ENCODE measurements around the gene TCF12. TPM values are rescaled to one million over a fixed set of nuclear protein-coding genes. Genes with fewer than 3 reads are reported as not detected.

TCF12 gene
- total and polyA plus RNA-seq, 5 donors from 2014 or later: 45.7 to 83.7 (median 68.2) TPM

- H3K27ac ChIP-seq (ENCODE audit: insufficient read depth, low read length, poor library complexity, severe bottlenecking): no peak overlapping the region
- H3K4me1 Mint-ChIP-seq: peaks cover 42 to 76% (median 49%) of the 10 kb centered on the region in 4 donors
- no peaks in the 10 kb centered on the region for H3K36me3 ChIP-seq (ENCODE audit: control insufficient read depth, insufficient read depth, low read length)
- H3K27ac Mint-ChIP-seq: peak overlapping the region in 2 of 3 donors; percentile 21 to 80
- no peaks in the 10 kb centered on the region for H3K9me3 ChIP-seq (ENCODE audit: control insufficient read depth in 2 of 2, low read length in 2 of 2)
- H3K4me3 ChIP-seq (ENCODE audit: low read depth, low read length): no peak overlapping the region
- H3K27me3 Mint-ChIP-seq: no peaks in the 10 kb centered on the region
- no peaks in the 10 kb centered on the region for H3K27me3 ChIP-seq (ENCODE audit: control insufficient read depth, insufficient read depth, low read length)
- H3K4me1 ChIP-seq (ENCODE audit: control insufficient read depth, insufficient read depth, low read length, poor library complexity, severe bottlenecking): peaks cover 10% of the 10 kb centered on the region
- DNase-seq: no peak
- no peaks in the 10 kb centered on the region for H3K9me3 Mint-ChIP-seq
- ATAC-seq (ENCODE audit: low read depth in 2 of 2): no peak
- no peaks in the 10 kb centered on the region for H3K36me3 Mint-ChIP-seq
- no peak overlapping the region for H3K4me3 Mint-ChIP-seq
Observed at GRCh38 chr15:56968256-56968655, 49.8 kb downstream of the TCF12 start.

GRCh38 chr15:56968821-56969220, 50.4 kb downstream of the TCF12 start:
- Mint-ChIP-seq H3K27ac (peak overlapping the region in 1 of 3 donors; percentile 80), H3K27me3 (no peaks in the 10 kb centered on the region), H3K4me1 (peaks cover 42 to 76% (median 48%) of the 10 kb centered on the region in 4 donors), H3K4me3 (no peak overlapping the region), H3K36me3 (no peaks in the 10 kb centered on the region), H3K9me3 (no peaks in the 10 kb centered on the region)
- no peaks in the 10 kb centered on the region for H3K27me3 ChIP-seq (ENCODE audit: control insufficient read depth, insufficient read depth, low read length)
- peaks cover 5% of the 10 kb centered on the region for H3K4me1 ChIP-seq (ENCODE audit: control insufficient read depth, insufficient read depth, low read length, poor library complexity, severe bottlenecking)
- ATAC-seq (ENCODE audit: low read depth in 2 of 2): no peak
- H3K36me3 ChIP-seq (ENCODE audit: control insufficient read depth, insufficient read depth, low read length): no peaks in the 10 kb centered on the region
- H3K4me3 ChIP-seq (ENCODE audit: low read depth, low read length): no peak overlapping the region
- H3K27ac ChIP-seq (ENCODE audit: insufficient read depth, low read length, poor library complexity, severe bottlenecking): no peak overlapping the region
- no peaks in the 10 kb centered on the region for H3K9me3 ChIP-seq (ENCODE audit: control insufficient read depth in 2 of 2, low read length in 2 of 2)
- no peak for DNase-seq

DNA sequence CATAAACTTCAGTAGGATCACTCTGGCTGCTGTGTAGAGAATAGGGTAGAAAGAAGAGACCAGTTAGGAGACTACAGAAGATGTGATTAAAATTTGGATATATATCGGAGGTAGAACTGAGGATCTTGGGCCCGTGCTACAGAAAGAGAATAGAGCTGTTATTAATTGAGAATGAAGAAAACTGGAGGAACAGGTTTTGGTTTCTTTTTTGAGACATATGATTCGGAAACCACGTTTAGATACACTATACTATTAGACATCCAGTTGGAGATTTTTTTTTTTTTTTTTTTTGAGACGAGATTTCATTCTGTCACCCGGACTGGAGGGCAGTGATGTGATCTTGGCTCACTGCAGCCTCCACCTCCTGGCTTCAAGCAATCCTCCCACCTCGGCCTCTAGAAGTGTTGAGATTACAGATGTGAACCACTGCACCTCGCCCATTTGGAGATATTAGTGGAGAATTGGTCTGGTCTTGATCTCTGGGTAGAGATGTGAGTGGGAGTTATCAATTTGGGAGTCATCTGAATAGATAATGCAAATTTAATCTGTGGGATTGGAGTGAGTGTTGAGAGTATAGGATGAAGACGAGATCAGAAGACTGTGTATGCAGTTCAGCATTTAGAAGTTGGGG, 50.9 kb downstream of the TCF12 start:
- DNase-seq: no peak
- H3K36me3 Mint-ChIP-seq: no peaks in the 10 kb centered on the region
- no peaks in the 10 kb centered on the region for H3K27me3 Mint-ChIP-seq
- no peaks in the 10 kb centered on the region for H3K9me3 Mint-ChIP-seq
- H3K4me1 Mint-ChIP-seq: peaks cover 40 to 74% (median 45%) of the 10 kb centered on the region in 4 donors
- H3K27ac Mint-ChIP-seq: no peak overlapping the region
- no peaks in the 10 kb centered on the region for H3K9me3 ChIP-seq (ENCODE audit: control insufficient read depth in 2 of 2, low read length in 2 of 2)
- ATAC-seq (ENCODE audit: low read depth in 2 of 2): no peak
- H3K4me3 ChIP-seq (ENCODE audit: low read depth, low read length): no peak overlapping the region
- no peaks in the 10 kb centered on the region for H3K36me3 ChIP-seq (ENCODE audit: control insufficient read depth, insufficient read depth, low read length)
- H3K4me1 ChIP-seq (ENCODE audit: control insufficient read depth, insufficient read depth, low read length, poor library complexity, severe bottlenecking): peaks cover 3% of the 10 kb centered on the region
- H3K27ac ChIP-seq (ENCODE audit: insufficient read depth, low read length, poor library complexity, severe bottlenecking): no peak overlapping the region
- no peaks in the 10 kb centered on the region for H3K27me3 ChIP-seq (ENCODE audit: control insufficient read depth, insufficient read depth, low read length)
- H3K4me3 Mint-ChIP-seq: peak overlapping the region in 1 of 4 donors; percentile 72

DNA sequence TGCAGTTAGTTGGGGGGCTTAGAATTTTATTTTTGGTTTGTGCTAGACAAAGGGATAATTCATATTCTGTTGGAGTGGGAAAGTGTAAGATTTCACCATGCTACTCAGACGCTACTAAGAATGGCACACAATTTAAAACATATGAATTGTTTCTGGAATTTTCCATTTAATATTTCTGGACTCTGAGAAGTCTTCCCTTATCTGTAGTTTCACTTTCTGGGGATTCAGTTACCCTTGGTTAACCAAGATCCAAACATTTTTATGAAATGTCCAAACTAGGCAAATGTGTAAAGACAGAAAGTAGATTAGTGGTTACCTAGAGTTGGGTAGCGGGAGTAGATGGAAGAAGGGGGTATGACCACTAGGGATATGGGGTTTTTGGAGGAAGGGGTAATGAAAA, 53.1 kb downstream of the TCF12 start:
- peaks cover 4% of the 10 kb centered on the region for H3K36me3 Mint-ChIP-seq
- Histone ChIP-seq H3K4me3 (ENCODE audit: low read depth, low read length) (no peak overlapping the region), H3K27me3 (ENCODE audit: control insufficient read depth, insufficient read depth, low read length) (no peaks in the 10 kb centered on the region), H3K36me3 (ENCODE audit: control insufficient read depth, insufficient read depth, low read length) (no peaks in the 10 kb centered on the region), H3K9me3 (ENCODE audit: control insufficient read depth in 2 of 2, low read length in 2 of 2) (no peaks in the 10 kb centered on the region), H3K27ac (ENCODE audit: insufficient read depth, low read length, poor library complexity, severe bottlenecking) (no peak overlapping the region), H3K4me1 (ENCODE audit: control insufficient read depth, insufficient read depth, low read length, poor library complexity, severe bottlenecking) (peaks cover 3% of the 10 kb centered on the region)
- H3K27me3 Mint-ChIP-seq: no peaks in the 10 kb centered on the region
- ATAC-seq (ENCODE audit: low read depth in 2 of 2): no peak
- peaks cover 36 to 64% (median 45%) of the 10 kb centered on the region in 4 donors for H3K4me1 Mint-ChIP-seq
- H3K9me3 Mint-ChIP-seq: peaks cover 0 to 3% (median 0%) of the 10 kb centered on the region in 7 donors
- H3K4me3 Mint-ChIP-seq: no peak overlapping the region
- no peak for DNase-seq
- peak overlapping the region; percentile 22 to 64 (median 53) for H3K27ac Mint-ChIP-seq

- Histone ChIP-seq H3K4me3 (ENCODE audit: low read depth, low read length) (no peak overlapping the region), H3K9me3 (ENCODE audit: control insufficient read depth in 2 of 2, low read length in 2 of 2) (no peaks in the 10 kb centered on the region), H3K27me3 (ENCODE audit: control insufficient read depth, insufficient read depth, low read length) (no peaks in the 10 kb centered on the region), H3K27ac (ENCODE audit: insufficient read depth, low read length, poor library complexity, severe bottlenecking) (no peak overlapping the region), H3K4me1 (ENCODE audit: control insufficient read depth, insufficient read depth, low read length, poor library complexity, severe bottlenecking) (peaks cover 3% of the 10 kb centered on the region), H3K36me3 (ENCODE audit: control insufficient read depth, insufficient read depth, low read length) (no peaks in the 10 kb centered on the region)
- Mint-ChIP-seq H3K4me1 (peaks cover 37 to 67% (median 47%) of the 10 kb centered on the region in 4 donors), H3K4me3 (no peak overlapping the region), H3K36me3 (peaks cover 4% of the 10 kb centered on the region), H3K27me3 (no peaks in the 10 kb centered on the region), H3K27ac (no peak overlapping the region), H3K9me3 (peaks cover 0 to 3% (median 0%) of the 10 kb centered on the region in 7 donors)
- DNase-seq (no peak), ATAC-seq (ENCODE audit: low read depth in 2 of 2) (no peak)
Observed at GRCh38 chr15:56972016-56972415, 53.6 kb downstream of the TCF12 start.

- Histone ChIP-seq H3K4me3 (ENCODE audit: low read depth, low read length) (no peak overlapping the region), H3K27me3 (ENCODE audit: control insufficient read depth, insufficient read depth, low read length) (no peaks in the 10 kb centered on the region), H3K4me1 (ENCODE audit: control insufficient read depth, insufficient read depth, low read length, poor library complexity, severe bottlenecking) (peaks cover 3% of the 10 kb centered on the region), H3K36me3 (ENCODE audit: control insufficient read depth, insufficient read depth, low read length) (no peaks in the 10 kb centered on the region), H3K27ac (ENCODE audit: insufficient read depth, low read length, poor library complexity, severe bottlenecking) (no peak overlapping the region), H3K9me3 (ENCODE audit: control insufficient read depth in 2 of 2, low read length in 2 of 2) (no peaks in the 10 kb centered on the region)
- peaks cover 0 to 3% (median 0%) of the 10 kb centered on the region in 7 donors for H3K9me3 Mint-ChIP-seq
- no peaks in the 10 kb centered on the region for H3K27me3 Mint-ChIP-seq
- H3K4me3 Mint-ChIP-seq: peak overlapping the region in 1 of 4 donors; percentile 0
- H3K27ac Mint-ChIP-seq: no peak overlapping the region
- DNase-seq: no peak
- H3K36me3 Mint-ChIP-seq: peaks cover 4% of the 10 kb centered on the region
- H3K4me1 Mint-ChIP-seq: peaks cover 37 to 66% (median 45%) of the 10 kb centered on the region in 4 donors
- ATAC-seq (ENCODE audit: low read depth in 2 of 2): no peak
Observed at GRCh38 chr15:56972426-56972825, 54.0 kb downstream of the TCF12 start.

GRCh38 chr15:56973463-56973862, 55.0 kb downstream of the TCF12 start:
- Mint-ChIP-seq H3K27me3 (no peaks in the 10 kb centered on the region), H3K9me3 (peaks cover 0 to 3% (median 0%) of the 10 kb centered on the region in 7 donors), H3K4me3 (no peak overlapping the region), H3K27ac (no peak overlapping the region), H3K36me3 (peaks cover 4% of the 10 kb centered on the region), H3K4me1 (peaks cover 35 to 61% (median 40%) of the 10 kb centered on the region in 4 donors)
- H3K27ac ChIP-seq (ENCODE audit: insufficient read depth, low read length, poor library complexity, severe bottlenecking): no peak overlapping the region
- H3K9me3 ChIP-seq (ENCODE audit: control insufficient read depth in 2 of 2, low read length in 2 of 2): no peaks in the 10 kb centered on the region
- H3K4me3 ChIP-seq (ENCODE audit: low read depth, low read length): no peak overlapping the region
- no peaks in the 10 kb centered on the region for H3K36me3 ChIP-seq (ENCODE audit: control insufficient read depth, insufficient read depth, low read length)
- DNase-seq (no peak), ATAC-seq (ENCODE audit: low read depth in 2 of 2) (no peak)
- no peaks in the 10 kb centered on the region for H3K27me3 ChIP-seq (ENCODE audit: control insufficient read depth, insufficient read depth, low read length)
- peaks cover 3% of the 10 kb centered on the region for H3K4me1 ChIP-seq (ENCODE audit: control insufficient read depth, insufficient read depth, low read length, poor library complexity, severe bottlenecking)

GRCh38 chr15:56977232-56977631, 58.8 kb downstream of the TCF12 start:
- Histone ChIP-seq H3K9me3 (ENCODE audit: control insufficient read depth in 2 of 2, low read length in 2 of 2) (no peaks in the 10 kb centered on the region), H3K27ac (ENCODE audit: insufficient read depth, low read length, poor library complexity, severe bottlenecking) (no peak overlapping the region), H3K4me1 (ENCODE audit: control insufficient read depth, insufficient read depth, low read length, poor library complexity, severe bottlenecking) (no peaks in the 10 kb centered on the region), H3K36me3 (ENCODE audit: control insufficient read depth, insufficient read depth, low read length) (no peaks in the 10 kb centered on the region), H3K27me3 (ENCODE audit: control insufficient read depth, insufficient read depth, low read length) (no peaks in the 10 kb centered on the region), H3K4me3 (ENCODE audit: low read depth, low read length) (no peak overlapping the region)
- ATAC-seq (ENCODE audit: low read depth in 2 of 2): no peak
- H3K36me3 Mint-ChIP-seq: peaks cover 4% of the 10 kb centered on the region
- no peak overlapping the region for H3K4me3 Mint-ChIP-seq
- DNase-seq: no peak
- H3K27ac Mint-ChIP-seq: no peak overlapping the region
- no peaks in the 10 kb centered on the region for H3K27me3 Mint-ChIP-seq
- peaks cover 0 to 3% (median 0%) of the 10 kb centered on the region in 7 donors for H3K9me3 Mint-ChIP-seq
- H3K4me1 Mint-ChIP-seq: peaks cover 21 to 64% (median 35%) of the 10 kb centered on the region in 4 donors
